ENCODE results near the gene CYP39A1.

GRCh38 chr6:46556053-46556452, 96.6 kb downstream of the CYP39A1 start:
- no peak for TF ChIP-seq CTCF (IDR thresholded peaks at IDR 0.05)
- TF ChIP-seq POLR2A (IDR thresholded peaks at IDR 0.05), result no peak
